HepG2 (cell line): ENCODE data around the gene BAIAP3. TPM values are rescaled to one million over a fixed set of nuclear protein-coding genes. Genes with fewer than 3 reads are reported as not detected.

Experiments used
- AFF4 ChIP-seq: sonication (generic); formaldehyde crosslinking; IDR thresholded peaks from 2 replicates; pipeline ENCODE4 v1.4.0; 2020; ENCODE audit warnings: missing genetic modification reagents
- ATF4 ChIP-seq, 2 experiments: fragments of 450-650 bp in 1 of 2; sonication (generic) in 1 of 2; formaldehyde crosslinking; IDR thresholded peaks; 2 replicates each; pipeline versions ENCODE4 v1.5.0 to v1.8.0; 2020 to 2022; ENCODE audit warnings: mild to moderate bottlenecking in 1 of 2, missing genetic modification reagents in 1 of 2
- KDM1A ChIP-seq: IDR thresholded peaks from 2 replicates; pipeline ENCODE4 v1.6.1; 2016; ENCODE audit warnings: missing compliant biosample characterization
- KIAA2018 ChIP-seq: sonication (generic); formaldehyde crosslinking; IDR thresholded peaks from 2 replicates; pipeline ENCODE4 v1.5.0; 2020; ENCODE audit warnings: mild to moderate bottlenecking, missing genetic modification reagents, borderline replicate concordance
- MBNL3 ChIP-seq: fragments of 250-450 bp; sonication (Bioruptor Pico); conservative IDR thresholded peaks from 2 replicates; pipeline ENCODE4 v1.8.0; 2022; ENCODE audit warnings: mild to moderate bottlenecking, inconsistent platforms
- RELA ChIP-seq: sonication (generic); formaldehyde crosslinking; IDR thresholded peaks from 2 replicates; pipeline ENCODE4 v1.4.0; 2020; ENCODE audit warnings: missing genetic modification reagents
- SMARCC2 ChIP-seq: fragments of 450-650 bp; IDR thresholded peaks from 2 replicates; pipeline ENCODE4 v1.6.1; 2017; ENCODE audit warnings: antibody characterized with exemption, mild to moderate bottlenecking
- SRSF4 ChIP-seq: fragments of 200-400 bp; formaldehyde crosslinking; IDR thresholded peaks from one replicate; pipeline ENCODE4 v1.6.1; 2018; ENCODE audit warnings: mild to moderate bottlenecking, low read depth, low read length, moderate library complexity; ENCODE audit not compliant: poor library complexity, severe bottlenecking
- THYN1 ChIP-seq: sonication (generic); formaldehyde crosslinking; IDR thresholded peaks from 2 replicates; pipeline ENCODE4 v1.8.1; 2023; ENCODE audit warnings: low read depth, mild to moderate bottlenecking, moderate library complexity, missing genetic modification reagents, borderline replicate concordance
- ZNF550 ChIP-seq: sonication (generic); formaldehyde crosslinking; IDR thresholded peaks from 2 replicates; pipeline ENCODE4 v1.4.0; 2020; ENCODE audit warnings: mild to moderate bottlenecking, missing genetic modification reagents, borderline replicate concordance
- ZNF564 ChIP-seq: sonication (generic); formaldehyde crosslinking; IDR thresholded peaks from 2 replicates; pipeline ENCODE4 v1.8.1; 2023; ENCODE audit warnings: mild to moderate bottlenecking, missing genetic modification reagents
- ZNF577 ChIP-seq: sonication (generic); formaldehyde crosslinking; IDR thresholded peaks from 2 replicates; pipeline ENCODE4 v1.4.0; 2020; ENCODE audit warnings: mild to moderate bottlenecking, low read depth, missing genetic modification reagents, borderline replicate concordance
- ZNF605 ChIP-seq: sonication (generic); formaldehyde crosslinking; IDR thresholded peaks from 2 replicates; pipeline ENCODE4 v1.8.0; 2022; ENCODE audit warnings: mild to moderate bottlenecking, missing genetic modification reagents
- ZNF746 ChIP-seq: sonication (generic); formaldehyde crosslinking; IDR thresholded peaks from 2 replicates; pipeline ENCODE4 v1.8.0; 2022; ENCODE audit warnings: mild to moderate bottlenecking, missing genetic modification reagents
- ZSCAN5A ChIP-seq: sonication (generic); formaldehyde crosslinking; IDR thresholded peaks from 2 replicates; pipeline ENCODE4 v1.8.0; 2022; ENCODE audit warnings: mild to moderate bottlenecking, missing genetic modification reagents, borderline replicate concordance
- polyA plus RNA-seq, 8 experiments: library from polyadenylated mRNA; depleted of rRNA in 3 of 8; stranded (reverse) in 7 of 8; unstranded in 1 of 8; fragments of >200 nt; fragmentation: Illumina TruSeq in 4 of 8; extraction: Trizol in 4 of 8; gene quantifications; 2 replicates each; pipeline versions ENCODE4 v1.2.1 to v1.2.3, GENCODE V29; 2011 to 2016; ENCODE audit warnings: low read depth in 4 of 8, missing spikeins in 1 of 8, mixed read lengths in 1 of 8; ENCODE audit not compliant: insufficient read depth in 1 of 8
- total RNA-seq, 5 experiments: library from RNA; depleted of rRNA; stranded (reverse); fragments of >200 nt; fragmentation: Illumina TruSeq; extraction: Trizol; gene quantifications; 2 replicates each; pipeline ENCODE4 v1.2.3, GENCODE V29; 2016; ENCODE audit warnings: low read depth in 1 of 5

Gene BAIAP3
- total and polyA plus RNA-seq, 2 of the 13 experiments (the other 11 are each of a cell fraction or from before 2014, with no cell fraction given) = 3.2 to 5.7 TPM

GRCh38 chr16:1363501-1364041 is 30.1 kb downstream of the BAIAP3 start (continued):
- TF ChIP-seq SRSF4 (no peak), ZNF564 (no peak), ZNF550 (CRISPR knock-in tag) (no peak), ZNF605 (CRISPR knock-in tag) (peak; percentile 57; the same call in 1 of the 2 replicates), ATF4 (CRISPR knock-in tag; IDR thresholded peaks at IDR 0.05) (no peak), RELA (CRISPR knock-in tag) (no peak), MBNL3 (CRISPR knock-in tag) (no peak), KDM1A (CRISPR knock-in tag) (no peak), SMARCC2 (no peak), ZNF746 (CRISPR knock-in tag) (no peak), THYN1 (CRISPR knock-in tag) (no peak), AFF4 (CRISPR knock-in tag) (no peak), ZNF577 (no peak), KIAA2018 (CRISPR knock-in tag) (no peak), ZSCAN5A (CRISPR knock-in tag) (no peak)
